Measurements from ENCODE around the gene BHLHE23. TPM values are rescaled to one million over a fixed set of nuclear protein-coding genes. Genes with fewer than 3 reads are reported as not detected.

The BHLHE23 gene
- total and polyA plus RNA-seq, 11 donors: not detected

DNA sequence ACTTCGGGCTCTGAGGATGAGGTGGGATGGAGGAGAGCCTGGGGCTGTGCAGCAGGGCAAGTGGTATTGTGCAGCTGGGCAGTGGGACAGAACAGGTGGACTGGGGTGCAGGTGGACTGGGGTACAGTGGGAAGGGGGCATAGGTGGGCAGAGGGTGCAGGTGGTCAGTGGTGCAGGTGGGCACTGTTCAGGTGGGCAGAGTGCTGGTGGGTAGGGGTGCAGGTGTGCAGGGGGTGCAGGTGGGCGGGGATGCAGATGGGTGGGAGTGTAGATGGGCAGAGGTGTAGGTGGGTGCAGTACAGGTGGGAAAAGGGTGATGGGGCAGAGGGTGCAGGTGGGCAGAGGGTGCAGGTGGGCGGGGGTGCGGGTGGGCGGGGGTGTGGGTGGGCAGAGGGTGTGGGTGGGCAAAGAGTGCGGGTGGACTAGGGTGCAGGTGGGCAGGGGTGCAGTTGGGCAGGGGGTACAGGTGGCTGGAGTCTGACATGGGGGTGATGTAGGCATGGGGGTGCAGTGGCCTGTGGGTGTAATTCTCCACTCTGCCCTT lies 20.4 kb downstream of the BHLHE23 start:
- H3K9me3 ChIP-seq: no peaks in the 10 kb centered on the region
- H3K27me3 ChIP-seq: peaks cover 4 to 60% (median 16%) of the 10 kb centered on the region in 9 donors
- no peak for TF ChIP-seq POLR2A (IDR thresholded peaks at IDR 0.05)
- TF ChIP-seq, protein P1, sequence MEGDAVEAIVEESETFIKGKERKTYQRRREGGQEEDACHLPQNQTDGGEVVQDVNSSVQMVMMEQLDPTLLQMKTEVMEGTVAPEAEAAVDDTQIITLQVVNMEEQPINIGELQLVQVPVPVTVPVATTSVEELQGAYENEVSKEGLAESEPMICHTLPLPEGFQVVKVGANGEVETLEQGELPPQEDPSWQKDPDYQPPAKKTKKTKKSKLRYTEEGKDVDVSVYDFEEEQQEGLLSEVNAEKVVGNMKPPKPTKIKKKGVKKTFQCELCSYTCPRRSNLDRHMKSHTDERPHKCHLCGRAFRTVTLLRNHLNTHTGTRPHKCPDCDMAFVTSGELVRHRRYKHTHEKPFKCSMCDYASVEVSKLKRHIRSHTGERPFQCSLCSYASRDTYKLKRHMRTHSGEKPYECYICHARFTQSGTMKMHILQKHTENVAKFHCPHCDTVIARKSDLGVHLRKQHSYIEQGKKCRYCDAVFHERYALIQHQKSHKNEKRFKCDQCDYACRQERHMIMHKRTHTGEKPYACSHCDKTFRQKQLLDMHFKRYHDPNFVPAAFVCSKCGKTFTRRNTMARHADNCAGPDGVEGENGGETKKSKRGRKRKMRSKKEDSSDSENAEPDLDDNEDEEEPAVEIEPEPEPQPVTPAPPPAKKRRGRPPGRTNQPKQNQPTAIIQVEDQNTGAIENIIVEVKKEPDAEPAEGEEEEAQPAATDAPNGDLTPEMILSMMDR (IDR thresholded peaks at IDR 0.05): no peak
- H3K27ac ChIP-seq: no peak overlapping the region
- H3K36me3 ChIP-seq: no peaks in the 10 kb centered on the region
- peaks cover 0 to 4% (median 0%) of the 10 kb centered on the region in 12 donors for H3K4me1 ChIP-seq
- no peak overlapping the region for H3K4me3 ChIP-seq
- 71 to 84% (median 81%) methylated on average over 6 of the region's 6 CpGs for WGBS, 4 donors
- intact Hi-C loops (cut with DNase I): no loop called here
- ATAC-seq: no peak
- DNase-seq: no peak

DNA sequence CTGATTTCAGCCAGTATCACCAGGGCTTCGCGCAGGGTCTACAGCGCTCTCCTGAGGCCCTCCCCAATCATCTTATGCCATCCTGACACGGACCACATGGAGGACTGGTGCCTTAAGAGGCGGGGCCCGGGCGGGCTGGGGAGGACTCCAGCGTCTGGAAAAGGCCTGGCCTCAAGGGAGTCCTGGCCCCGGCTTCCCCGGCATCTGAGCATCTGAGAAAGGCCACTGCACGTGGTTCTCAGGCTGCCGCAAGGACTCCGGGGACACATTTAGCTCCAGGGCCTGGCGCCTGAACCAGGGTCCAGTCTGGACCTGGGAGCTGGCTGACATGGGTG lies 21.4 kb downstream of the BHLHE23 start:
- peaks cover 5 to 58% (median 23%) of the 10 kb centered on the region in 9 donors for H3K27me3 ChIP-seq
- peak in 2 of 5 donors; percentile 36 to 55 for DNase-seq
- intact Hi-C loops (cut with DNase I): no loop called here
- peak in 3 of 4 donors; percentile 16 to 53 (median 49) for ATAC-seq
- no peaks in the 10 kb centered on the region for H3K36me3 ChIP-seq
- peaks cover 0 to 4% (median 0%) of the 10 kb centered on the region in 12 donors for H3K4me1 ChIP-seq
- no peak overlapping the region for H3K27ac ChIP-seq
- no peak for TF ChIP-seq POLR2A (IDR thresholded peaks at IDR 0.05)
- TF ChIP-seq, protein P1 (IDR thresholded peaks at IDR 0.05): no peak
- no peak overlapping the region for H3K4me3 ChIP-seq
- 53 to 65% (median 55%) methylated on average over 5 to 14 of the region's 14 CpGs for WGBS, 4 donors
- H3K9me3 ChIP-seq: no peaks in the 10 kb centered on the region

DNA sequence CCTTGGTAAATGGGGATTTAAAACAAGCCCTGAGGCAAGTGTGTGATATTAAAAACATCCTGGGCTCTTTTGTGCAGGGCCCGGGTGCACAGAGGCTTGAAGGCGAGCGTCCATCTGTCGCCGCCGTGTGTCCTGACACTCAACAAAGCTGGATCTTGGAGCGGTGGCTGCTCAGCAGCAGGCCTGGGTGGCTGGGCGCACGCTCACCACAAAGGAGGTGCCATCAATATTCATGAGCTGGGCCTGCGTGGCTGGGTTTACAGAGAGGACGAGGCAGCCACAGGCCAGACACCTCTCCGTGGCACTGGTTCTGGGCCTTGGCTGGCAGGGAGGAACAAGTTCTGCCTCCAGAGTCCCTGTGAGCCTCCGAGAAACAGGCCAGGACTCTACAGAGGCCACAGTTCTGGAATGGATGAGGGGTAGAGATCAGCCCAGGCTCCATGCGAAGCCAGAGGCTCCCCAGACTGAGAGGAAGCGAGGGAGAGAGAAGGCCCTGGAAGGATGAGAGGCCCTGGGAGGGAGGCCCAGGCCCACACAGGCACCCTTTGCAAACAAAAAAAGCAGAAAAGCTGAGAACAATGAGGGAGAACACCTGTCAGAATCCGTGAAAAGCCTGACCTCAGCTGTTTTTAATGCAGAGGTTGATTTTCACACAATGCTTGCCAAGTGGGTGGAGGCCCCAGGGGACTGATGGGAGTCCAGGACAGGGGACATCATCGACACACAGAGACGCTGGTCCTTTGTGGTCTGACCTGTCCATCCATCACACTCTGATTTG lies 21.9 kb downstream of the BHLHE23 start:
- Histone ChIP-seq H3K27me3 (peaks cover 5 to 63% (median 27%) of the 10 kb centered on the region in 9 donors), H3K4me3 (no peak overlapping the region), H3K36me3 (no peaks in the 10 kb centered on the region), H3K27ac (no peak overlapping the region), H3K9me3 (no peaks in the 10 kb centered on the region), H3K4me1 (peaks cover 0 to 4% (median 0%) of the 10 kb centered on the region in 12 donors)
- intact Hi-C loops (cut with DNase I): no loop called here
- DNase-seq (no peak), ATAC-seq (no peak)
- TF ChIP-seq, protein P1 (IDR thresholded peaks at IDR 0.05): no peak
- no peak for TF ChIP-seq POLR2A (IDR thresholded peaks at IDR 0.05)
- 72 to 78% (median 76%) methylated on average over 17 to 18 of the region's 18 CpGs for WGBS, 4 donors

DNA sequence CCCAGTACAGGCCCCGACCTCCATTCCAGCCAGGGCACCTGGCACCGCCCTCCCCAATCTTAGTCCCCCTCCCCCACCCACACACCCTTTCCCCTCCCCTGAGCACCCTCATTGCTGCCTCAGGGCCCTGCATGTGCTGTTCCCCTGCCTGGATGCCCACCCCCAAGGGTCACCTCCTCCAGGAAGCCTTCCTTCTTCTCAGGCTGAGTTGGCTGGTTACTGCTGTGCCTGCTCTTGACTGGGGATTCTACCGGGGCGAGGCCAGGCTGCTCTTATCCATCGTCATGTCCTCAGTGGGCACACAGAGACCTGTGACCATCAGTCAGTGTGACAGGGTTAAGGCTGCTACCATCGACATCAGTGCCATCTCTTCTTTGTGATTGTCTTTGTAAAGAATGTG lies 23.6 kb downstream of the BHLHE23 start:
- TF ChIP-seq, protein P1 (IDR thresholded peaks at IDR 0.05): no peak
- no peak for TF ChIP-seq POLR2A (IDR thresholded peaks at IDR 0.05)
- DNase-seq: no peak
- intact Hi-C loops (cut with DNase I): no loop called here
- Histone ChIP-seq H3K4me3 (no peak overlapping the region), H3K4me1 (peaks cover 0 to 4% (median 0%) of the 10 kb centered on the region in 12 donors), H3K27ac (no peak overlapping the region), H3K27me3 (peaks cover 13 to 72% (median 33%) of the 10 kb centered on the region in 9 donors), H3K9me3 (no peaks in the 10 kb centered on the region), H3K36me3 (no peaks in the 10 kb centered on the region)
- ATAC-seq: no peak
- 86 to 91% (median 87%) methylated on average over 6 of the region's 6 CpGs for WGBS, 4 donors

Data from heart left ventricle (tissue), 16 donors.